Left lung (tissue), 10 donors: ENCODE measurements around the gene SPIRE2. TPM values are rescaled to one million over a fixed set of nuclear protein-coding genes. Genes with fewer than 3 reads are reported as not detected.
A peak's percentile ranks its signal among the peaks of the same experiment; 100 is the strongest.
"Not testable (repeated sequence)": the region's sequence is repeated elsewhere in the genome, so short reads cannot be mapped to it uniquely, and the experiment has no call there.

Experiments used
- ATAC-seq: fragments of 200-7000 bp; cut with Tn5 transposase; one replicate; pipeline ENCODE4 v1.9.1; 2020; ENCODE audit warnings: moderate library complexity
- DNase-seq, 4 donors: peaks; one replicate each; pipeline ENCODE4 v3.0.0-alpha.2; 2013 to 2020
- H3K27ac ChIP-seq, 2 donors: fragments of 200-600 bp; sonication (generic) in 1 of 2; one replicate each; pipeline versions ENCODE4 v1.5.0 to v1.8.0; 2020 to 2021
- H3K27me3 ChIP-seq, 2 donors: fragments of 200-600 bp; sonication (generic) in 1 of 2; one replicate each; pipeline versions ENCODE4 v1.5.0 to v1.8.0; 2020 to 2021
- H3K36me3 ChIP-seq, 2 donors: fragments of 200-600 bp; sonication (generic) in 1 of 2; one replicate each; pipeline versions ENCODE4 v1.5.0 to v1.8.0; 2020 to 2021
- H3K4me1 ChIP-seq, 2 donors: fragments of 200-600 bp; one replicate each; pipeline ENCODE4 v1.8.0; 2021
- H3K4me3 ChIP-seq, 2 donors: fragments of 200-600 bp; sonication (generic) in 1 of 2; one replicate each; pipeline versions ENCODE4 v1.5.0 to v1.8.0; 2020 to 2021; ENCODE audit warnings: mild to moderate bottlenecking in 1 of 2
- H3K9me3 ChIP-seq, 2 donors: fragments of 200-600 bp; sonication (generic) in 1 of 2; one replicate each; pipeline versions ENCODE4 v1.5.0 to v1.8.0; 2020 to 2021
- CTCF ChIP-seq, 2 donors: fragments of 200-600 bp; sonication (generic) in 1 of 2; IDR thresholded peaks; one replicate each; pipeline versions ENCODE4 v1.5.0 to v1.8.0; 2021; ENCODE audit warnings: antibody characterized with exemption in 2 of 2
- intact Hi-C, 2 donors: fragments of 100-400 bp; cut with DNase I; formaldehyde crosslinking; loops; one replicate each; pipeline versions ENCODE4 v1.11.2 to v1.14.2; 2022
- polyA plus RNA-seq, 6 donors: library from polyadenylated mRNA; unstranded; fragments of 120-200 nt; gene quantifications; one replicate each; pipeline ENCODE4 v1.2.1, GENCODE V29; 2013; ENCODE audit not compliant: insufficient read length in 6 of 6
- total RNA-seq, 2 donors: library from RNA; stranded (reverse); fragmentation: NEBNext Ultra II Directional; extraction: Animal tissue kit (Norgen Biotek cat#: 25700); gene quantifications; one replicate each; pipeline ENCODE4 v1.2.1, GENCODE V29; 2021
- donor health status: DM: no; HTN: yes; CAD: no.
- donor health status: DM: no; HTN: no; CAD: no.

Gene SPIRE2
- total and polyA plus RNA-seq, 8 donors, result 9.1 to 23.9 (median 12.2) TPM

GRCh38 chr16:89912627-89913026 lies 84.4 kb downstream of the SPIRE2 start:
- no peak for TF ChIP-seq CTCF (IDR thresholded peaks at IDR 0.05)
- Histone ChIP-seq H3K27ac (no peak overlapping the region), H3K9me3 (no peaks in the 10 kb centered on the region), H3K4me1 (peaks cover under 1 to 10% of the 10 kb centered on the region in 2 donors), H3K4me3 (no peak overlapping the region), H3K36me3 (peaks cover 0 to 49% of the 10 kb centered on the region in 2 donors), H3K27me3 (peaks cover 0 to under 1% of the 10 kb centered on the region in 2 donors)
- DNase-seq (no peak), ATAC-seq (no peak)
- intact Hi-C loops, result no loop called here

- intact Hi-C loops, result no loop called here
- H3K27me3 ChIP-seq, result peaks cover 0 to 11% of the 10 kb centered on the region in 2 donors
- DNase-seq (no peak), ATAC-seq (no peak)
- H3K4me3 ChIP-seq, result no peak overlapping the region
- H3K36me3 ChIP-seq, result peaks cover 0 to 48% of the 10 kb centered on the region in 2 donors
- no peak for TF ChIP-seq CTCF (IDR thresholded peaks at IDR 0.05)
- peaks cover 11 to 21% of the 10 kb centered on the region in 2 donors for H3K4me1 ChIP-seq
- no peak overlapping the region for H3K27ac ChIP-seq
- H3K9me3 ChIP-seq, result no peaks in the 10 kb centered on the region
Observed at GRCh38 chr16:89913408-89914387, 85.4 kb downstream of the SPIRE2 start.

GRCh38 chr16:89914642-89915285 lies 86.5 kb downstream of the SPIRE2 start:
- H3K27me3 ChIP-seq, result peaks cover 0 to 22% of the 10 kb centered on the region in 2 donors
- H3K27ac ChIP-seq, intact Hi-C loops, H3K4me3 ChIP-seq, H3K9me3 ChIP-seq, ATAC-seq, DNase-seq: not testable (repeated sequence)
- peaks cover 13 to 28% of the 10 kb centered on the region in 2 donors for H3K4me1 ChIP-seq
- H3K36me3 ChIP-seq, result peaks cover 0 to 38% of the 10 kb centered on the region in 2 donors

- no peak for TF ChIP-seq CTCF (IDR thresholded peaks at IDR 0.05)
- Histone ChIP-seq H3K36me3 (peaks cover 0 to 32% of the 10 kb centered on the region in 2 donors), H3K27me3 (peaks cover 0 to 30% of the 10 kb centered on the region in 2 donors), H3K4me3 (no peak overlapping the region), H3K9me3 (no peaks in the 10 kb centered on the region), H3K4me1 (peaks cover 13 to 28% of the 10 kb centered on the region in 2 donors), H3K27ac (no peak overlapping the region)
- ATAC-seq (no peak), DNase-seq (no peak)
- intact Hi-C loops, result no loop called here
Observed at GRCh38 chr16:89915303-89916232, 87.3 kb downstream of the SPIRE2 start.

- no peaks in the 10 kb centered on the region for H3K9me3 ChIP-seq
- intact Hi-C loops, result no loop called here
- ATAC-seq (peak; percentile 23), DNase-seq (peak in 3 of 4 donors; percentile 76 to 93 (median 77))
- H3K27me3 ChIP-seq, result peaks cover 0 to 53% of the 10 kb centered on the region in 2 donors
- peaks cover 27 to 52% of the 10 kb centered on the region in 2 donors for H3K4me1 ChIP-seq
- peaks cover 0 to 8% of the 10 kb centered on the region in 2 donors for H3K36me3 ChIP-seq
- no peak for TF ChIP-seq CTCF (IDR thresholded peaks at IDR 0.05)
- H3K4me3 ChIP-seq, result peak overlapping the region; percentile 10 to 23
- peak overlapping the region; percentile 15 to 62 for H3K27ac ChIP-seq
Observed at GRCh38 chr16:89917773-89918452, 89.6 kb downstream of the SPIRE2 start.
